Mammary microvascular endothelial cell (primary cell): ENCODE measurements around the gene HNRNPUL1. TPM values are rescaled to one million over a fixed set of nuclear protein-coding genes. Genes with fewer than 3 reads are reported as not detected.

Experiments
- total RNA-seq: library from RNA; depleted of rRNA; stranded (reverse); fragments of >200 nt; gene quantifications from 2 replicates; pipeline ENCODE4 v1.2.3, GENCODE V29; 2015

HNRNPUL1 gene
- 138 and 141 TPM in 2 replicates for total RNA-seq

DNA sequence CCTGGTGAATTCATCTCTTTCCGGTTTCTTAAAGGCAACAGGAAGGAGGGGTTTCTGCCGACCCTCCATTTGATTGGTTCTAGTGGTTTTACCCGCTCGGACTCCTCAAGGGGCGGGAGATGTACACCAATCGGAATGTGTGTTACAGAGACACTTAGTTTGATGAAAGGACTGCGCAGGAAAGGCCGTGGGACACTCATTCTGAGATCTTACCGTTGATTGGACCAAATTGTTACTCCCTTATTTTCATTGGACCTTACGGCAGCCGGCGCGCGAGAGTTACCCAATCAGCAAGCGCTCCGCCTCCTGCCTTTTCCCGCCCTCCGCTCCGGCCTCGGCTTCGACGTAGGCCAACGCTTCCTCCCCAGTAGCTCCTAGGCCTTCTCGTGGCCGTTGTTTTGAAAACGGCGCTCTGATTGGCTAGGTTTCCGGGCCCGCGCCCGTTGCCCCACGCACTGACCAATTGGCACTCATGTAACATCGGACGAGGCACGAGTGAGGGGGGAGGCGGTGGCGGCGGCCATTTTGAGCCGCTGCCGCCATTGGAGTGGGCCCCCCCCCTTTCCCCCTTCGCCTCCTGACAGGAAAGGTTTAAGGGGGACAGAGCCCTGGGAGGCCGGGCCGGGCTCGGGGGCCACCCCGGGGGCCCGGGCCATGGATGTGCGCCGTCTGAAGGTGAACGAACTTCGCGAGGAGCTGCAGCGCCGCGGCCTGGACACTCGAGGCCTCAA is at the start of gene HNRNPUL1:
TSS of gene HNRNPUL1 (plus strand) at position 523 of the 731 bp plus-strand sequence. CDS start at position 655, 132 bp downstream.

DNA sequence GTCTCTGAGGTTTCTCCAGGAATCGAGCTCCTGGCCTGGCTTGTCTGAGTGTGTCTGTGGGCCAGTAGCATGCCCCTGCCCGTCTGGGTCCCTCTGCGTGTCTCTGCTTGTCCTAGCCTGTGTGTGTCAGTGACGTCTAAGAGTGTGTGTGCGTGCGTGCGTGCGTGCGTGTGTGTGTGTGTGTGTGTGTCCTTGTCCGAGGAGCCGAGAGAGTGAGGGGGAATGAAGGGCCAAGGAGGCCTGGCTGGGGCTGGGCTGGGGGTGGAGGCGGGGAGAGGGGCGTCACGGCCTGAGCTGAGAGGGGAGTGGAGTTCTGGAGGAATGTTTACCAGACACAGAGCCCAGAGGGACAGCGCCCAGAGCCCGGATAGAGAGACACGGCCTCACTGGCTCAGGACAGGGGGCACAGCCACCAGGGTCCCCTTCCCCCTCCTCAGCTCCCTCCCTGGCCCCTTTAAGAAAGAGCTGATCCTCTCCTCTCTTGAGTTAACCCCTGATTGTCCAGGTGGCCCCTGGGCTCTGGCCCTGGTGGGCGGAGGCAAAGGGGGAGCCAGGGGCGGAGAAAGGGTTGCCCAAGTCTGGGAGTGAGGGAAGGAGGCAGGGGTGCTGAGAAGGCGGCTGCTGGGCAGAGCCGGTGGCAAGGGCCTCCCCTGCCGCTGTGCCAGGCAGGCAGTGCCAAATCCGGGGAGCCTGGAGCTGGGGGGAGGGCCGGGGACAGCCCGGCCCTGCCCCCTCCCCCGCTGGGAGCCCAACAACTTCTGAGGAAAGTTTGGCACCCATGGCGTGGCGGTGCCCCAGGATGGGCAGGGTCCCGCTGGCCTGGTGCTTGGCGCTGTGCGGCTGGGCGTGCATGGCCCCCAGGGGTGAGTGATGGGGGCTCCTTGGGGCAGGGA is 45.3 kb upstream of the HNRNPUL1 start, which contains the start of gene AXL:
TSS of gene AXL (plus strand) at position 609 of the 893 bp plus-strand sequence. CDS start at position 779, 170 bp downstream.

DNA sequence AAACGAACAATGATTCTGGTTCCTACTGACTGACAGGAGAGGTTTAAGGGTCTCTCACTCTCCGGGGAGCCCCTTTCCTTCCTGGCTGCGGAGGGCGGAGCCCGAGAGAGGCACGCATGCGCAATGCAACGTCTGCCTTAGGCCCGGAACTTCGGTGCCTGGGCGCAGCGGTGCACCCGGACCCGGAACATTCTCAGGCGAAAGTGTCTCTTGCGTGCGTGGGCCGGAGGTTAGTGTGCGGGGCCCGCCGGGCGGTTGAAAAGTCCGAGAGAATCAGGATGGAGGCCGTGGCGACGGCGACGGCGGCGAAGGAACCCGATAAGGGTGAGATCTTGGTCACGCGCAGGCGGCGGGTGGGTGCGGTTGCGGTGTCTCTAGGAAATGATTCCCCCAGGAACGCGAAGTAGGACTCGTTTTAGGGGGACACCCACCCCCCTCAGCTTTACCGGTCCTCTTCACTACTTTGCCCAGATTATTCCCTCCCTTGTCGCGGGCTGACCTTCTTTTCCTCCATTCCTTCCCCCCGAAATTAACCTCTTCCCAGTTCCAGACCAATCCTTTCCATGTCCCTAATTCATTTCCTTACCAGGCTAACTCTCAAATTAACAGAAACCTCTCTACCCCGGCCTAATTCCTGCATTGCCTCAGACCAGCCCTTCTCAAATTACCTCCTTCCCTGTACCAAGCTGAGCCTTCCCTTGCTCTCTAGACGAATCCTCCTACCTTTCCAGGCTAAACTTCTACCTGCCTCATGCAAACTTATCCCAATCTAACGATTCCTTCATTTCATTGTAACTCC is 46.1 kb downstream of the HNRNPUL1 start, which contains the start of gene CCDC97:
TSS of gene CCDC97 (plus strand) at position 140 of the 799 bp plus-strand sequence. CDS start at position 279, 139 bp downstream.

DNA sequence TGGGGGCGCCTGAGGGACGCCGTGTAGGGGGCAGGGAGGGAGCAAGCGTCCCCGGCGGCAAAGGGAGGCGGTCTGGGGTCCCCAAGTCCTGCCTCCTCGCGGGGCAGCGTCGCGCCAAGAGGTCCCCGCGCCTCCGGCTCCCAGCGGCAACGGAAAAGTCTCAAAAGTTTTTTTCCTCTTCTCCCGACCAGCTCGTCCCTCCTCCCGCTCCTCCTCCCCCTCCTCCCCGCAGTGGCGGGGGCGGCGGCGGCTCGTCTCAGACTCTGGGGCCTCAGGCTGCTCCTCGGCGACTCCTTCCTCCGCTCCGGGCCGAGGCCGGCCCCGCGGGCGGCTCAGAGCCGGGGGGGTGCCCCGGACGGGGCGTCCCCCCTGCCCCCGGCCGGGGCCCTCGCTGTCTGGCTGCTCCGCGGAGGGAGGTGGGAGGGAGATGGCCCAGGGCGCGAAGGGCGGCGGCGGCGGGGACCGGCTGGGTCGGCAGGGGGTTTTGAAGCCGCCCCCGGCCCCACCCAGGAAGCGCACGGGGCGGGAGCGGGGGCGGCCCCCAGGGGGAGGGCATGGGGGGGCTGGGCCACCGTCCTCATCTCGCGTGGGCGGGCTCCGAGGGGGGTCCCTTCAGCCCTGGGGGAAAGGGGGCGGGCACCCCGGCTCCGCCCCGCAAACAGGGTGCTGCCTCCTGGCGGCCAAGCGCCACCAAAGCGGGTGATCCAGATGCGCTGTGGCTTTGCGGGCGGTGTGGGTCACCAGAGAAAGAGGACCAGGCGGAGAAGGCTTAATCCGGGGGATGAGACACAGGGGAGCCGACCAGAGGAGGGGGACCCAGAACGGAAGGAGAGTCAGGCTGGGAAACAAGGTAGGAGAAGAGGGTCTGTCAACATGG is 89.5 kb downstream of the HNRNPUL1 start, which contains the start of gene TGFB1:
TSS of gene TGFB1 (minus strand) at position 457 of the 877 bp plus-strand sequence. CDS start 878 bp downstream, outside the sequence.

Other genes with a start within 250 kb of the HNRNPUL1 start
- not detected in 2 replicates for gene CYP2A13, start 175.9 kb upstream of the HNRNPUL1 start, total RNA-seq
- not detected in 2 replicates for gene CYP2F1, start 149.9 kb upstream of the HNRNPUL1 start, total RNA-seq
- gene CYP2S1, start 71.2 kb upstream of the HNRNPUL1 start, total RNA-seq: 4.7 and 5.3 TPM in 2 replicates
- gene AXL, start 45.1 kb upstream of the HNRNPUL1 start, total RNA-seq: 183 and 196 TPM in 2 replicates
- 10.6 and 14.3 TPM in 2 replicates for gene CCDC97, start 45.8 kb downstream of the HNRNPUL1 start, total RNA-seq
- gene TGFB1, start 89.5 kb downstream of the HNRNPUL1 start, total RNA-seq: 25.4 and 40.8 TPM in 2 replicates
- 10.2 TPM in 2 replicates for gene B9D2, start 99.8 kb downstream of the HNRNPUL1 start, total RNA-seq
- gene TMEM91, start 112.2 kb downstream of the HNRNPUL1 start, total RNA-seq: 5.8 and 10.5 TPM in 2 replicates
- gene EXOSC5, start 133.0 kb downstream of the HNRNPUL1 start, total RNA-seq: 24.9 and 27.6 TPM in 2 replicates
- 34.5 and 36.2 TPM in 2 replicates for gene BCKDHA, start 133.4 kb downstream of the HNRNPUL1 start, total RNA-seq
- 0.87 and 1.5 TPM in 2 replicates for gene B3GNT8, start 163.0 kb downstream of the HNRNPUL1 start, total RNA-seq
- gene DMAC2, start 175.5 kb downstream of the HNRNPUL1 start, total RNA-seq: 55.4 and 56.9 TPM in 2 replicates
- not detected in 2 replicates for gene ERICH4, start 178.8 kb downstream of the HNRNPUL1 start, total RNA-seq